ENCODE measurements around the gene LDLRAD3.

The LDLRAD3 gene

DNA sequence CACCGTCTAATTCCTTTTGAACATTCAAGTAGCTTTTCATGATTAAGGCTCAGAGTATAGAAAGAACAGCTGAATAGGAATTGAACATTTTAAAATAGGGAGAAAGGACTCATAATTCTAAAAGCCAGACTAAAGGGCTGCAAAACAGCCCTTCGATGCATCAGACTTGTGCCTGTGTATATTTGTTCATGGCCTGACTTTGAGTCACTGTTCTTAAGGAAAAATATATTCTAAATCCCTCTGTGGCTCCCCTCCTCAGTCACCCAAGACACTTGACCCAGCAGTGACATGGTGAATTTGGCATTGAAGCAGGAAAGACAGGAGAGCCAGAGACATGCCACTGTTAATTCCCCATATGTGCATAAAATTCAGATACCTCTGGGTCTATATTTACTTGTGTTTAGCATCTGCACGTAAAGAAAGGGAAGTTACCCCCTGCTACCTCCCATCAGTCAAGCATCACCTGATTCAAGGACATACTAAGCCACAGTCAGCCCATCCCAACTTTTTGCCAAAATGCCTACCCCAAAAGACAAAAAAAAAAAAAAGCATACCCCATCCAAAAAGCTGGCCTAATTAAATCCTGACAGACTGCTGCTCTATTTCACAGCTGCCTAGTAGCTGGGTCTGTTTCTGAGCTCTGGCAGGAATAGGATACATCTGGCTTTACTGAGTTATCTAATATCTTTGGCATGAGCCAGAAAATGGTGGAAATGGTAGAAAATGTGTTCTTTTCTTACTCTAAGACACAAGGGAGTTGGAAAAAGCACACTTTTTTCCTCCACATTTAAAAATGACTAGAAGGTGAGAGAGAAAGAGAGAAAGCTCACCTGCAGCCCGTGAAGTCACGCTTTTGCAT is 251.9 kb downstream of the LDLRAD3 start:
- H3F3A ChIP-seq (ENCODE audit: control insufficient read depth, insufficient read depth): no peaks in the 10 kb centered on the region
- no peaks in the 10 kb centered on the region for H3K9me2 ChIP-seq (replicated peaks; ENCODE audit: control insufficient read depth, low read length)
- H3K9me3 ChIP-seq (ENCODE audit: control insufficient read depth, insufficient read depth, low read length): no peaks in the 10 kb centered on the region
- H3K79me2 ChIP-seq (ENCODE audit: control insufficient read depth, low read length): no peaks in the 10 kb centered on the region
- TF ChIP-seq, protein P1, sequence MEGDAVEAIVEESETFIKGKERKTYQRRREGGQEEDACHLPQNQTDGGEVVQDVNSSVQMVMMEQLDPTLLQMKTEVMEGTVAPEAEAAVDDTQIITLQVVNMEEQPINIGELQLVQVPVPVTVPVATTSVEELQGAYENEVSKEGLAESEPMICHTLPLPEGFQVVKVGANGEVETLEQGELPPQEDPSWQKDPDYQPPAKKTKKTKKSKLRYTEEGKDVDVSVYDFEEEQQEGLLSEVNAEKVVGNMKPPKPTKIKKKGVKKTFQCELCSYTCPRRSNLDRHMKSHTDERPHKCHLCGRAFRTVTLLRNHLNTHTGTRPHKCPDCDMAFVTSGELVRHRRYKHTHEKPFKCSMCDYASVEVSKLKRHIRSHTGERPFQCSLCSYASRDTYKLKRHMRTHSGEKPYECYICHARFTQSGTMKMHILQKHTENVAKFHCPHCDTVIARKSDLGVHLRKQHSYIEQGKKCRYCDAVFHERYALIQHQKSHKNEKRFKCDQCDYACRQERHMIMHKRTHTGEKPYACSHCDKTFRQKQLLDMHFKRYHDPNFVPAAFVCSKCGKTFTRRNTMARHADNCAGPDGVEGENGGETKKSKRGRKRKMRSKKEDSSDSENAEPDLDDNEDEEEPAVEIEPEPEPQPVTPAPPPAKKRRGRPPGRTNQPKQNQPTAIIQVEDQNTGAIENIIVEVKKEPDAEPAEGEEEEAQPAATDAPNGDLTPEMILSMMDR (IDR thresholded peaks at IDR 0.05; ENCODE audit: low read depth, low read length, poor library complexity, severe bottlenecking): no peak
- TF ChIP-seq EZH2phosphoT487 (IDR thresholded peaks at IDR 0.05; ENCODE audit: borderline replicate concordance, low read length): no peak
- H3K4me3 ChIP-seq (ENCODE audit: low read length): no peak overlapping the region
- no peaks in the 10 kb centered on the region for H3K4me1 ChIP-seq (ENCODE audit: control insufficient read depth, low read length)
- H3K27me3 ChIP-seq (ENCODE audit: control insufficient read depth, low read length): no peaks in the 10 kb centered on the region
- no peak overlapping the region for H3K27ac ChIP-seq (ENCODE audit: low read depth, low read length)
- H4K20me1 ChIP-seq (ENCODE audit: control insufficient read depth, insufficient read depth, low read depth, low read length): no peaks in the 10 kb centered on the region
- no peak overlapping the region for H3K4me2 ChIP-seq (ENCODE audit: low read length)
- no peaks in the 10 kb centered on the region for H3K36me3 ChIP-seq (ENCODE audit: control insufficient read depth, low read length)

DNA sequence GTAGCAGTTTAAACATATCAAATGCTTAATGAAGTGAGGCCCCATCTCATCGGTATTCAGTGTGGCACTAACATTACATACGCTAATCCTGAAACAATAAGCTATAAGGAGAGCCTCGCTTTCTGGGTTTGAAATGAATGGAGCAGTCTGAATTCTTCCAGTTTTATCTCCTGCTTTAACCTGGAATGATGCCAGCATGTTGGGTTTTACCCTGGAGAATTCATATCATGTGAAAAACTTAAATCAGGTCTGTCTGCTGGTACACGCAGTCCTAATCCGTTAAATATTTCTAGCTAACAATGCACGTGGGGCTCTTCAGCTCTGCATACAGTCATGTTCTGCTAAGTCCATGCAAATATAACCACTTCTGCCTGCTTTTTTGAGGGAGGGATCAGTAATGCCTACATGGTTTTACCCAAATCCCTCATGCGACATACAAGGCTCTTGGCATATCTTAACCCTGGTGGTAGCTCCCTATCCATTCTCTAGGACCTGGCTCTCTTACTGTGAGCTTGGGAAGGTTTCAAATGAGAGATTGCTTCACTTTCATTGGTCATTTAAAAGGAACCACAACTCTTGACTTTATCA is 252.6 kb downstream of the LDLRAD3 start:
- TF ChIP-seq EZH2phosphoT487 (IDR thresholded peaks at IDR 0.05; ENCODE audit: borderline replicate concordance, low read length): no peak
- TF ChIP-seq, protein P1 (IDR thresholded peaks at IDR 0.05; ENCODE audit: low read depth, low read length, poor library complexity, severe bottlenecking): no peak
- Histone ChIP-seq H3K27me3 (ENCODE audit: control insufficient read depth, low read length) (no peaks in the 10 kb centered on the region), H3K9me3 (ENCODE audit: control insufficient read depth, insufficient read depth, low read length) (no peaks in the 10 kb centered on the region), H3K4me2 (ENCODE audit: low read length) (no peak overlapping the region), H3K27ac (ENCODE audit: low read depth, low read length) (no peak overlapping the region), H3K4me3 (ENCODE audit: low read length) (no peak overlapping the region), H4K20me1 (ENCODE audit: control insufficient read depth, insufficient read depth, low read depth, low read length) (no peaks in the 10 kb centered on the region), H3K79me2 (ENCODE audit: control insufficient read depth, low read length) (no peaks in the 10 kb centered on the region), H3K9me2 (replicated peaks; ENCODE audit: control insufficient read depth, low read length) (no peaks in the 10 kb centered on the region), H3F3A (ENCODE audit: control insufficient read depth, insufficient read depth) (no peaks in the 10 kb centered on the region), H3K36me3 (ENCODE audit: control insufficient read depth, low read length) (no peaks in the 10 kb centered on the region), H3K4me1 (ENCODE audit: control insufficient read depth, low read length) (no peaks in the 10 kb centered on the region)

DNA sequence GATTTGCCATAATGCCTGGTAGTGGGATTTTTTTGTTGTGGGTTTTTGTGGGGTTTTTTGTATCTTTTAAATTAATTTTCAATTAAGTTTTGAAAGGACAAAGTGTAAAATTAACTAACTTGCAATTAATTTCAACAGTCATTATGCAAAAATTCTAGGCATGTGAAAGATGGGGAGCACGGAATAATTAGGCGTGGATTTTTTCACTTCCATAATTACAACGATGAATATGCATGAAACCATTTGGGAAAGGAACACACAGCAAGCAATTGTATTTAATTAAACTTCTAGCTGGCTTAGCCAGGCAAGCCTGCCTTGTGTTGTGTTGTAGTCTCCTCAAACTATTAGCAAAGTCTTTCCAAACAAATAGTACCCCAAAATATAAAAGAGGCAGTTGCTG is 257.5 kb downstream of the LDLRAD3 start:
- Histone ChIP-seq H3K9me2 (replicated peaks; ENCODE audit: control insufficient read depth, low read length) (no peaks in the 10 kb centered on the region), H3K4me1 (ENCODE audit: control insufficient read depth, low read length) (no peaks in the 10 kb centered on the region), H3F3A (ENCODE audit: control insufficient read depth, insufficient read depth) (no peaks in the 10 kb centered on the region), H3K36me3 (ENCODE audit: control insufficient read depth, low read length) (no peaks in the 10 kb centered on the region), H4K20me1 (ENCODE audit: control insufficient read depth, insufficient read depth, low read depth, low read length) (no peaks in the 10 kb centered on the region), H3K79me2 (ENCODE audit: control insufficient read depth, low read length) (no peaks in the 10 kb centered on the region), H3K4me2 (ENCODE audit: low read length) (no peak overlapping the region), H3K9me3 (ENCODE audit: control insufficient read depth, insufficient read depth, low read length) (no peaks in the 10 kb centered on the region), H3K27me3 (ENCODE audit: control insufficient read depth, low read length) (no peaks in the 10 kb centered on the region), H3K4me3 (ENCODE audit: low read length) (no peak overlapping the region), H3K27ac (ENCODE audit: low read depth, low read length) (no peak overlapping the region)
- no peak for TF ChIP-seq EZH2phosphoT487 (IDR thresholded peaks at IDR 0.05; ENCODE audit: borderline replicate concordance, low read length)

DNA sequence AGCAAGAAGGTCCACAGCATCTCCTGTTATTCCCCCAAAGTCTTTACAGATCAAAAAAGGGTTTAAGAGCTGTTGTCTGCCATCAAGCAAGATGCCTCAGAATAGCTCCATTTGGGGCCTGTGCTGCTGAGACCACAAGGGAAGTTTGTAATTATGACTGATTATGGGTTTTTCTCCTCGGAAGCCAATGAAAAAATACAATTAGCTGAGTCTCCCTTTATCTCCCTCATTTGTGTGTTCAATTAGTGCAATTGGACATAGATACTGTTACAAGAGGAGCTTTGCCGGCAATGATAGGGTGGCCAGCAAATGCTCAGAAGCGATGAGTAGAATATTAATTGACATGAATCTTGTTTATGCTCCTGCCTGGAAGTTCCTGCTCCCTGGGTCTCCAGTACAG is 261.7 kb downstream of the LDLRAD3 start:
- Histone ChIP-seq H3K4me2 (ENCODE audit: low read length) (no peak overlapping the region), H3F3A (ENCODE audit: control insufficient read depth, insufficient read depth) (no peaks in the 10 kb centered on the region), H3K79me2 (ENCODE audit: control insufficient read depth, low read length) (no peaks in the 10 kb centered on the region), H3K27ac (ENCODE audit: low read depth, low read length) (no peak overlapping the region), H3K4me3 (ENCODE audit: low read length) (no peak overlapping the region), H3K9me2 (replicated peaks; ENCODE audit: control insufficient read depth, low read length) (no peaks in the 10 kb centered on the region), H3K4me1 (ENCODE audit: control insufficient read depth, low read length) (no peaks in the 10 kb centered on the region), H3K9me3 (ENCODE audit: control insufficient read depth, insufficient read depth, low read length) (no peaks in the 10 kb centered on the region), H3K36me3 (ENCODE audit: control insufficient read depth, low read length) (no peaks in the 10 kb centered on the region), H4K20me1 (ENCODE audit: control insufficient read depth, insufficient read depth, low read depth, low read length) (no peaks in the 10 kb centered on the region), H3K27me3 (ENCODE audit: control insufficient read depth, low read length) (no peaks in the 10 kb centered on the region)
- no peak for TF ChIP-seq EZH2phosphoT487 (IDR thresholded peaks at IDR 0.05; ENCODE audit: borderline replicate concordance, low read length)
- TF ChIP-seq, protein P1 (IDR thresholded peaks at IDR 0.05; ENCODE audit: low read depth, low read length, poor library complexity, severe bottlenecking): no peak

All from DOHH2 (cell line).